GM06990 (cell line): ENCODE results near the gene NCAPH2.

Experiments used
- DNase-seq: peaks from one replicate; pipeline ENCODE4 v3.0.0-alpha.2; 2011; ENCODE audit not compliant: insufficient read length; ENCODE audit errors: extremely low read depth
- H3K27me3 ChIP-seq: replicated peaks from 2 replicates; pipeline ENCODE4 v1.6.0; 2011; ENCODE audit warnings: low read length; ENCODE audit not compliant: control insufficient read depth, insufficient read depth
- H3K36me3 ChIP-seq: 2 replicates; pipeline ENCODE4 v1.5.1; 2011; ENCODE audit warnings: low read length; ENCODE audit not compliant: control insufficient read depth, insufficient read depth
- H3K4me3 ChIP-seq: replicated peaks from 2 replicates; pipeline ENCODE4 v1.5.1; 2011; ENCODE audit warnings: low read depth, mild to moderate bottlenecking, control low read depth, low read length
- TF ChIP-seq, protein P1 (sequence below): IDR thresholded peaks from 2 replicates; pipeline ENCODE4 v1.5.1; 2011; ENCODE audit warnings: low read length, control low read depth, mild to moderate bottlenecking, inconsistent platforms; ENCODE audit not compliant: insufficient read depth, poor library complexity, severe bottlenecking

Gene NCAPH2

DNA sequence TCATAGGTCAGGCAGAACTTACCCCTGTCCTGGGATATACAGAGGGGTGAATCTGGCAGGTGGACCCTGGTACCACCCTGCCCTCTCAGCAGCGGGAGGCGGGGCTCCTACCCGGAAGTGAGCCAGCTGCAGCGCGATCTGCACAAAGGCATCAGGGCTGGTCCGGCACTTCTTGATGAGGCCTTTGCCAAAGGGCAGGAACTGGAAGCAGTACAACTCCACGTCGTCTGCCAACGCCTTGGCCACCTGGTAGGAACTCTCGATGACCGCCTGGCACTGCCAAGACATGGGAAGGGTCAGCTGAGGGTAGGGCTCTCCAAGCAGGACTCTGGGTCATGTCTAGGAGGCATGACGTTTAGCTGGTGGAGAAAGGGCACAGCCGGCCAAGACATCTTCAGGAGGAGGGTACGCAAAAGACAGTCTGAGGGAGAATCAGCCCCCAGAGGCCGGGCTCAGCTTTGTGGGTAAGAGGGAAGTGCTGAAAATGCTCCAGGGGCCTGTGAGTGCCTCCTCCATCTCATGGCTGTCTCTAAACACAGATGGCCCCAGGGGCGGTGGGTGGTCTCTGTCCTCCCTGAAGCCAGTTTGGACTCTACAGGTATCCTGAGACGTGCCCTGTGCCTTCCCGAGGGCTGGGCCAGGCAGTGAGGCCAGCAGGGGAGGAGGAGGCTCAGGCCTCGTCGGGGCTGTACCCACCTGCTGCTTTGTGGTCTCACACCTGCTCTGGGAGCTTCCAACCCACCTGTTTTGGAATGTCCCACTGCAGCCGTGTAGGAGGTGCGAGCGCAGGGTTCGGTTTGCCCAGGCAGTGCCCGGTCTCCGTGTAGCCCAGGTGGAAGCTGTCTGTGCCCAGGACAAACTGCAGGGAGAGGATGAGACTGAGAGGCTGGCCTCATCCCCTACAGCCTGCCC, 63.5 kb downstream of the NCAPH2 start:
- Histone ChIP-seq H3K36me3 (peaks cover 53% of the 10 kb centered on the region), H3K4me3 (no peak overlapping the region), H3K27me3 (no peaks in the 10 kb centered on the region)
- TF ChIP-seq, protein P1, sequence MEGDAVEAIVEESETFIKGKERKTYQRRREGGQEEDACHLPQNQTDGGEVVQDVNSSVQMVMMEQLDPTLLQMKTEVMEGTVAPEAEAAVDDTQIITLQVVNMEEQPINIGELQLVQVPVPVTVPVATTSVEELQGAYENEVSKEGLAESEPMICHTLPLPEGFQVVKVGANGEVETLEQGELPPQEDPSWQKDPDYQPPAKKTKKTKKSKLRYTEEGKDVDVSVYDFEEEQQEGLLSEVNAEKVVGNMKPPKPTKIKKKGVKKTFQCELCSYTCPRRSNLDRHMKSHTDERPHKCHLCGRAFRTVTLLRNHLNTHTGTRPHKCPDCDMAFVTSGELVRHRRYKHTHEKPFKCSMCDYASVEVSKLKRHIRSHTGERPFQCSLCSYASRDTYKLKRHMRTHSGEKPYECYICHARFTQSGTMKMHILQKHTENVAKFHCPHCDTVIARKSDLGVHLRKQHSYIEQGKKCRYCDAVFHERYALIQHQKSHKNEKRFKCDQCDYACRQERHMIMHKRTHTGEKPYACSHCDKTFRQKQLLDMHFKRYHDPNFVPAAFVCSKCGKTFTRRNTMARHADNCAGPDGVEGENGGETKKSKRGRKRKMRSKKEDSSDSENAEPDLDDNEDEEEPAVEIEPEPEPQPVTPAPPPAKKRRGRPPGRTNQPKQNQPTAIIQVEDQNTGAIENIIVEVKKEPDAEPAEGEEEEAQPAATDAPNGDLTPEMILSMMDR = no peak
- no peak for DNase-seq

DNA sequence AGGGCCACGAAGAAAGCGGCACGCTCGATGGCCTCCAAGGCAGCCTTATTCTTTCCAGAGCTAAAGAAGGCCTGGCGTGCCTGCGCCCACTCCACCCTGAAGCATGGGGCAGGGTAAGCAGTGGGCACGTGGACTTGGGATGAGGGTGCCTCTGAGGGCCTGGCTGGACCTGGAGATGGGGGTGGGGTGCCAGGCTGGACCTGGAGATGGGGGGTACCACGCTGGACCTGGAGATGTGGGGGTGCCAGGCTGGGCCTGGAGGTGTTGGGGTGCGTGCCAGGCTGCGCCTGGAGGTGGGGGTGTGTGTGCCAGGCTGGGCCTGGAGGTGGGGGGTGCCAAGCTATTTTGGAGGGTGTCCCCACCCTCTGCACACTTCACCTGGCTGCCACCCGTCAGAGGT, 64.9 kb downstream of the NCAPH2 start:
- TF ChIP-seq, protein P1 = no peak
- no peak for DNase-seq

DNA sequence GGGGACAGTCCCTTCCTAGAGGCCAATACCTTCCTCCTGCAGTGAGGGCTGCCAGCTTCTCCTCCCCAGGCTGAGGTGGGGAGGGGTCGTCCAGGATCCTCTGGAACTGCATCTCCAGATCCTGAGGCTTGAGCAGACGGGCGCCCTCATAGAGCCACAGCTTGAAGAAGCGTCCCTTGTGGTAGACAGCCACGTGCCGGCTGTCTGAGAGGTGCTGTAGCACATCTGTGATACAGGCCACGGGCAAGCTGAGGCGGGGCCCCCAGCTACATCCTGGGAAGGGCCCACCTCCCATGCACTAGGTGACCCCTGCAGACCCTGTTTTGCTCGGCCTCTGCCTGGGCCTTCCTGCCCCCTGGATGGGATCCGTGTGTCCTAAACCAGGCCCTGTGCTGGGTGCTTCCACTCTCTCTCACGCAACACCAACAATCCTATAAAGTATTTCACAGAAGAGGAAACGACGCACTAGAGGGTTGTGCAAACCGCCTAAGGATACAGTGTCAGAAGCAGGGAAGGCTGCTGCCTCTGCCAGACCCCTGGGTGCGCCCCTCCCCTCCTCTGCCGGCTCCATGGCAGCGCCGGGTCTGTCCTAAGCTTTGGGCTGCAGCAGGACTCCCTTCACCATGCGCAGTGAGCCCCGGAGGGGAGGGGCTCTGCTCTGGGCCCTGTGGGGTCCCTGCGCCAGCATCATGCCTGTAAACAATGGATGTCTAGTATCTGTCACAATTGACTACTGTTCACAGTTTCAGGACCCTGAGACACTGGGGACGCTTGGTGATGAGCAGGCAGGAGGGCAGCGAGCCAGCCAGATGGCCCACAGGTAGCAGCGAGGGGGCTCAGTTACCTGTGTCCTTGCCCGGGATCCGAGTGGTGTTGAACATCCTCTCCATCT, 65.7 kb downstream of the NCAPH2 start:
- H3K4me3 ChIP-seq = no peak overlapping the region
- TF ChIP-seq, protein P1 = no peak

More for the DNA sequence above, 64.9 kb downstream of the NCAPH2 start:
- Histone ChIP-seq H3K27me3 (no peaks in the 10 kb centered on the region), H3K4me3 (no peak overlapping the region), H3K36me3 (peaks cover 58% of the 10 kb centered on the region)

DNA sequence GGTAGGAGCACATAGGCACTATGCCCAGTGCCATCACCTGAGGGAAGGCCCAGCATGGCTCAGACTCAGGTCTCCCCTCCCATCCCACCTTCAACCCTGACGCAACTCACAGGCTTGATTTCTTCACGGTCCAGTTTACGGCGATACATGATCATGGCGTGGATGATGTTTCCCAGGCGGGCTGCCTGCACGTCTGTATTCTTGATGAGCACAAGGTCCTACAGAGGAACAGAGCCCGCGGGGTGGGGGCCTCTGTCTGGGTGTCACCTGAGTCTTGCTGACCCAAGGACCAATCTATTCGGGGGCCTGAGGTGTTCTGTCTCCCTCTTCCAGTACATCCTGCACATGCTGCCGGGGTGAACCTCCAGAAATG, 66.3 kb downstream of the NCAPH2 start:
- Histone ChIP-seq H3K36me3 (peaks cover 54% of the 10 kb centered on the region), H3K27me3 (no peaks in the 10 kb centered on the region), H3K4me3 (no peak overlapping the region)
- no peak for DNase-seq
- TF ChIP-seq, protein P1 = no peak

More for the DNA sequence above, 65.7 kb downstream of the NCAPH2 start:
- Histone ChIP-seq H3K36me3 (peaks cover 55% of the 10 kb centered on the region), H3K27me3 (no peaks in the 10 kb centered on the region)
- DNase-seq = no peak
